ENCODE data around the gene GGTA1.

DNA sequence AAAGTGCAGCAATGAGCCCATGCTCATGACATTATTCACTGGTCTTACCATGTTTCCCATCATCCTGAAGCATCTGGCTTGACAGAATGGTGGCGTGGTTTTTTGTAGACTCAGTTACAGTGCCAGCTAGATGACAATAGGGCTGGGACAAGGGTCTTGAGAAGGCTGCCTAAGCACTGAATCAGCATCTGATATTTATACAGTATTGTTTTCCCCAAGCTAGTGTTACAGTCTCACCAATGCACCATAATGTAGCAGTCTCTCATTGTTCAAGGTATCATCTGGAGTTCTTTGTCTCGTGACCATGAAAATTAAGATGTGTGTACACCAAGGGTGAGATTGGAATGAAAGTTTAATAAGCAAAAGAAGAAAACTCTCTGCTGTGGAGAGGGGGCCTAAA, 19.0 kb upstream of the GGTA1 start:
- TF ChIP-seq, protein P1, sequence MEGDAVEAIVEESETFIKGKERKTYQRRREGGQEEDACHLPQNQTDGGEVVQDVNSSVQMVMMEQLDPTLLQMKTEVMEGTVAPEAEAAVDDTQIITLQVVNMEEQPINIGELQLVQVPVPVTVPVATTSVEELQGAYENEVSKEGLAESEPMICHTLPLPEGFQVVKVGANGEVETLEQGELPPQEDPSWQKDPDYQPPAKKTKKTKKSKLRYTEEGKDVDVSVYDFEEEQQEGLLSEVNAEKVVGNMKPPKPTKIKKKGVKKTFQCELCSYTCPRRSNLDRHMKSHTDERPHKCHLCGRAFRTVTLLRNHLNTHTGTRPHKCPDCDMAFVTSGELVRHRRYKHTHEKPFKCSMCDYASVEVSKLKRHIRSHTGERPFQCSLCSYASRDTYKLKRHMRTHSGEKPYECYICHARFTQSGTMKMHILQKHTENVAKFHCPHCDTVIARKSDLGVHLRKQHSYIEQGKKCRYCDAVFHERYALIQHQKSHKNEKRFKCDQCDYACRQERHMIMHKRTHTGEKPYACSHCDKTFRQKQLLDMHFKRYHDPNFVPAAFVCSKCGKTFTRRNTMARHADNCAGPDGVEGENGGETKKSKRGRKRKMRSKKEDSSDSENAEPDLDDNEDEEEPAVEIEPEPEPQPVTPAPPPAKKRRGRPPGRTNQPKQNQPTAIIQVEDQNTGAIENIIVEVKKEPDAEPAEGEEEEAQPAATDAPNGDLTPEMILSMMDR (IDR thresholded peaks at IDR 0.05 in 8 of 11, conservative IDR thresholded peaks at IDR 0.05 in 3 of 11): no peak
- TF ChIP-seq POLR2A (IDR thresholded peaks at IDR 0.05): no peak
- no peak for TF ChIP-seq POLR2AphosphoS5 (IDR thresholded peaks at IDR 0.05)
